ENCODE data around the gene ABHD12. TPM values are rescaled to one million over a fixed set of nuclear protein-coding genes. Genes with fewer than 3 reads are reported as not detected.

Gene ABHD12
- 37.2 and 42.6 TPM in 2 replicates for total RNA-seq

GRCh38 chr20:25390538-25391528, at the start of gene ABHD12:
ABHD12 (minus strand) TSS chr20:25390835; CDS start chr20:25390703, 132 bp downstream.

GRCh38 chr20:25407311-25408169, 16.9 kb upstream of the ABHD12 start, which contains the start of gene GINS1:
GINS1 (plus strand) TSS chr20:25407673; CDS start chr20:25407821, 148 bp downstream.

Other genes with a start within 250 kb of the ABHD12 start
- 56.5 and 59.4 TPM in 2 replicates for gene ENTPD6, start 195.1 kb downstream of the ABHD12 start, total RNA-seq
- 85.3 and 93.9 TPM in 2 replicates for gene PYGB, start 142.8 kb downstream of the ABHD12 start, total RNA-seq
- 21.6 and 23.1 TPM in 2 replicates for gene GINS1, start 16.8 kb upstream of the ABHD12 start, total RNA-seq
- 5.1 and 7.9 TPM in 2 replicates for gene NINL, start 194.7 kb upstream of the ABHD12 start, total RNA-seq
- 7.2 and 8.1 TPM in 2 replicates for gene NANP, start 233.2 kb upstream of the ABHD12 start, total RNA-seq